Mammary epithelial cell (primary cell): ENCODE measurements around the gene GBX1.

Source experiments
- EZH2 ChIP-seq: IDR thresholded peaks from 2 replicates; pipeline ENCODE4 v1.6.1; 2012; ENCODE audit warnings: low read length, inconsistent platforms, borderline replicate concordance
- TF ChIP-seq, protein P1 (sequence below), 2 donors: IDR thresholded peaks in 1 of 2; conservative IDR thresholded peaks in 1 of 2; 2 replicates each; pipeline ENCODE4 v1.5.1; 2011 to 2012; ENCODE audit warnings: inconsistent platforms in 2 of 2, low read length in 2 of 2, mild to moderate bottlenecking in 2 of 2, control low read depth in 1 of 2, low read depth in 1 of 2; ENCODE audit not compliant: insufficient read depth in 1 of 2; ENCODE audit errors: extremely low read depth in 1 of 2

DNA sequence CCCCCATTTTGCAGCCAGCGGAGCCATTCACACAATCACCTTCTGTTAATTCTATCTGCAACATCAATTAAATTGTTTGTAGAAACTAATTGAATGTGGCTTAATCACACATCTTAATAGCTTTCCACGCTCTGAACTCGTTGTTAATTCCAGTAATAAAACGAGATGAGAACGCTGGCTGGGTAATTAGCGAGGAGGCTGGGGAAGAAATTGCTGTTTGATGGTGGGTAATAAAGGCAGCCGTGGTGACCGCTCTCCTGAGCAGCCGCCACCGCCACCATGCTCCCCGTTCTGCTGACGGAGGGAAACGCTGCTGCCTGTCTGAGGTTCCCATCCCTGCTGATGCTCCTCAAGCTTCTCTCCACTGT lies 36.3 kb downstream of the GBX1 start:
- TF ChIP-seq, protein P1, sequence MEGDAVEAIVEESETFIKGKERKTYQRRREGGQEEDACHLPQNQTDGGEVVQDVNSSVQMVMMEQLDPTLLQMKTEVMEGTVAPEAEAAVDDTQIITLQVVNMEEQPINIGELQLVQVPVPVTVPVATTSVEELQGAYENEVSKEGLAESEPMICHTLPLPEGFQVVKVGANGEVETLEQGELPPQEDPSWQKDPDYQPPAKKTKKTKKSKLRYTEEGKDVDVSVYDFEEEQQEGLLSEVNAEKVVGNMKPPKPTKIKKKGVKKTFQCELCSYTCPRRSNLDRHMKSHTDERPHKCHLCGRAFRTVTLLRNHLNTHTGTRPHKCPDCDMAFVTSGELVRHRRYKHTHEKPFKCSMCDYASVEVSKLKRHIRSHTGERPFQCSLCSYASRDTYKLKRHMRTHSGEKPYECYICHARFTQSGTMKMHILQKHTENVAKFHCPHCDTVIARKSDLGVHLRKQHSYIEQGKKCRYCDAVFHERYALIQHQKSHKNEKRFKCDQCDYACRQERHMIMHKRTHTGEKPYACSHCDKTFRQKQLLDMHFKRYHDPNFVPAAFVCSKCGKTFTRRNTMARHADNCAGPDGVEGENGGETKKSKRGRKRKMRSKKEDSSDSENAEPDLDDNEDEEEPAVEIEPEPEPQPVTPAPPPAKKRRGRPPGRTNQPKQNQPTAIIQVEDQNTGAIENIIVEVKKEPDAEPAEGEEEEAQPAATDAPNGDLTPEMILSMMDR (conservative IDR thresholded peaks at IDR 0.05 in 1 of 2, IDR thresholded peaks at IDR 0.05 in 1 of 2; ENCODE audit: extremely low read depth in 1 of 2, insufficient read depth in 1 of 2, low read depth in 1 of 2, low read length in 2 of 2), result no peak
- TF ChIP-seq EZH2, result no peak
